Choroid plexus epithelial cell (primary cell): Measurements from ENCODE around the gene CASP2.
A peak's percentile ranks its signal among the peaks of the same experiment; 100 is the strongest.

Experiments
- DNase-seq: peaks from one replicate; pipeline ENCODE4 v3.0.0-alpha.2; 2010; ENCODE audit warnings: low read depth
- H3K4me3 ChIP-seq: 2 replicates; pipeline ENCODE4 v1.5.1; 2011; ENCODE audit warnings: low read depth, mild to moderate bottlenecking, control low read depth, low read length, moderate library complexity
- TF ChIP-seq, protein P1 (sequence below): conservative IDR thresholded peaks from 2 replicates; pipeline ENCODE4 v1.5.1; 2011; ENCODE audit warnings: low read depth, mild to moderate bottlenecking, control low read depth, inconsistent platforms, low read length, moderate library complexity

Gene CASP2

DNA sequence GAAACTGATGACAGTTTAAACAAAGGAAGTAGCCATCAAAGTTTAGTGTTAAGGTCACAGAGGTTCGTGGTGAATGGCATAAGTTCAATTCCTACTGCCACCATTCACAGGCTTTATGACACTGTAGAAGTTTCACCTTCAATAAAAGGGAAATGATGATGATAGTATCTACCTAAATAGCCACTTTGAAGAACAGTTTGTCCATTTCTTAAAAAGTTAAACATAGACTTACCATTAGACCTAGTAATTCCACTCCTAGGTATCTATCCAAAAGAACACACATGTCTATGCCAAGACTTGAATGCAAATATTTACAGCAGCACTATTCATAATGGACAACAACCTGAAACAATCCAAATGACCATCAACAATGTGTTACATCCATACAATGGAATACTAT, 43.8 kb upstream of the CASP2 start:
- TF ChIP-seq, protein P1, sequence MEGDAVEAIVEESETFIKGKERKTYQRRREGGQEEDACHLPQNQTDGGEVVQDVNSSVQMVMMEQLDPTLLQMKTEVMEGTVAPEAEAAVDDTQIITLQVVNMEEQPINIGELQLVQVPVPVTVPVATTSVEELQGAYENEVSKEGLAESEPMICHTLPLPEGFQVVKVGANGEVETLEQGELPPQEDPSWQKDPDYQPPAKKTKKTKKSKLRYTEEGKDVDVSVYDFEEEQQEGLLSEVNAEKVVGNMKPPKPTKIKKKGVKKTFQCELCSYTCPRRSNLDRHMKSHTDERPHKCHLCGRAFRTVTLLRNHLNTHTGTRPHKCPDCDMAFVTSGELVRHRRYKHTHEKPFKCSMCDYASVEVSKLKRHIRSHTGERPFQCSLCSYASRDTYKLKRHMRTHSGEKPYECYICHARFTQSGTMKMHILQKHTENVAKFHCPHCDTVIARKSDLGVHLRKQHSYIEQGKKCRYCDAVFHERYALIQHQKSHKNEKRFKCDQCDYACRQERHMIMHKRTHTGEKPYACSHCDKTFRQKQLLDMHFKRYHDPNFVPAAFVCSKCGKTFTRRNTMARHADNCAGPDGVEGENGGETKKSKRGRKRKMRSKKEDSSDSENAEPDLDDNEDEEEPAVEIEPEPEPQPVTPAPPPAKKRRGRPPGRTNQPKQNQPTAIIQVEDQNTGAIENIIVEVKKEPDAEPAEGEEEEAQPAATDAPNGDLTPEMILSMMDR, result no peak
- H3K4me3 ChIP-seq, result no peak overlapping the region

DNA sequence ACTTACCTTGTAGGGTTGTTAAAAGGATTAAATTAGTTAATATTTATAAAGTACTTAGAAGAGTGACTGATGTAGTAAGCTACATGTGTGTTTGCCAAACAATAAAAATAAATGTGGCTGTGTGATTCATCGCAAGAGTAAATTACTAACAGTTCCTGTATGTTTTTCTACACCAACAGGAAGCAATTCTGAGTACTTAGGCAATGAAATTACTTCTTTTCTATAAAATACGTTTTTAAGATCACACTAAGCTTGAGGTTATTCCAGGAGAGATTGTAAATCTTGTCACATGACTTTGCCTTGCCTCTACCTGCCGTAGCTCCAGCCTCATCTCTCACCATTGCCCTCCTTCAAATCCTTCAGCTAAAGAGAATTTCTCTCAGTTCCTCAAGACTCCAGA, 43.0 kb upstream of the CASP2 start:
- TF ChIP-seq, protein P1, result no peak
- no peak overlapping the region for H3K4me3 ChIP-seq
- DNase-seq, result peak; percentile 57

More for the DNA sequence above, 43.8 kb upstream of the CASP2 start:
- DNase-seq, result no peak

DNA sequence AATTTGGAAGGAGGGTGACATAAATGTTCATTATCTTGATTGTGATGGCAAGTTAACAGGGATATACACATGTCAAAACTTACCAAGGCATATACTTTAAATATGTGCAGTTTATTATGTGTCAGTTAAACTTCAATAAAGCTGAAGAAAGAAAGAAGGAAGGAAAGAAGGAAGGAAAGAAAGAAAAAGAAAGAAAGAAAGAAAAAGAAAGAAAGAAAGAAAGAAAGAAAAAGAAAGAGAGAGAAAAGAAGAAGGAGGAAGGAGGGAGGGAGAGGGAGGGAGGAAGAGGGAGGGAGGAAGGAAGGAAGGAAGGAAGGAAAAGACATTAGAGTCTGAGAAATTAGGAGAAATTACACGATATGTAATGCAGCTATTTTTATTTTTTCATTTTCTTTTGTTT, 40.8 kb upstream of the CASP2 start:
- DNase-seq, result no peak
- TF ChIP-seq, protein P1, result no peak
- H3K4me3 ChIP-seq, result no peak overlapping the region

DNA sequence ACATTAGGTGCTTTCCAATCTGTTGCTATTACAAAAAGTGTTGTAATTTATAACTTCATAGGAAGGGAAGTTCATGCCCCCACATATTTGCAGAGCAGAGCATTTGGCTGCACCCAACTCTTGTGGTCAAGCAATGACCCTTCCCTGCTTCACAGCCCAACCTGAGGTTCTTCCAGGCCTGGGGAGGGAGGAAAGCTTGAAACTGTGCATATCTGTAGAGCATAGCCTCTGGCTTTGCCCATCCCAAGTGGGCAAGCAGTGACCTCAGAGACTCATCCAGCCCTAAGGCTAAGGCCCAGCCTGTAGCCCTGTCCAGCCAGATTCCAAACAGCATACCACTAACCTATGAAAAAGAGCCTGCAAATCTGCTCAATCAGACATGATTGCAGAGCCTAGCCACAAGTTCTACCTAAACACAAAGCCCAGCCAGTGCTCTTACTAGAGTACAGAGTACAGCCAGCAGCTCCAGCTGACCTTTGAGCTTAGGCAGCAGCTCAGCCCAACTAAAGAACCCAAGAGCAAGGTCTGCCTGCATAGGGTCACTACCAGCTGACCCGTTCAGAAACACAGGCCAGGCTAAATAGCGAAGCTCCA, 39.3 kb upstream of the CASP2 start:
- H3K4me3 ChIP-seq, result no peak overlapping the region
- peak; percentile 87 for DNase-seq

DNA sequence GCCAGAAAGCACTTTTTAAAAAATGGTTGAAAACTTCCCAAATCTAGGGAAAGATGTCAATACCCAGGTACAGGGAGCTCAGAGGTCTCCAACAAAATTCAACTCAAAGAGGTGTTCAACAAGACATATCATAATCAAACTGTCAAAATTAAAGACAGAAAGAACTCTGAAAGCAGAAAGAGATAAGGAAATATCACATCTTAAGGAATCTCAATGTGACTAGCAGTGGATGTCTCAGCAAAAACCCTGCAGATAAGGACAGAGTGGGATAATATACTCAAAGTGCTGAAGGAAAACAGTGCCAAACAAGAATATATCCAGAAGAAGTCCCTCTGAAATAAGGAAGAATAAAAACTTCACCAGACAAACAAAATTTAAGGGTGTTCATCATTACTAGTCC, 38.0 kb upstream of the CASP2 start:
- TF ChIP-seq, protein P1, result no peak
- no peak overlapping the region for H3K4me3 ChIP-seq
- no peak for DNase-seq

More for the DNA sequence above, 39.3 kb upstream of the CASP2 start:
- TF ChIP-seq, protein P1, result no peak

DNA sequence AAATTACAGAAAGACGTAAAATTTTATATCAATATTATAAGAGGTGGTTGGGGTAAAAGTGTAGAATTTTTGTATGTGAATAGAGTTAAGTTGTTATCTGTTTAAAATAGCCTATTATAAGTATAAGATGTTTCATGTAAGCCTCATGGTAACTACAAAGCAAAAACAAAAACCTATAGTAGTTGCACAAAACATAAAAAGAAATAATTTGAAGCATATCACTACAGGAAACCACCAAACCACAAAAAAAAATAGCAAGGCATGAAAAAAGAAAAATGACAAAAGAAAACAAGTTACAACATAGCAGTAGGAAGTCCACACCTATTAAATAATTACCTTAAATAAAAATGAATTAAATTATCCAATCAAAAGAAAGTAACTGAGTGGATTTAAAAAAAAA, 37.3 kb upstream of the CASP2 start:
- peak; percentile 50 for DNase-seq
- TF ChIP-seq, protein P1, result no peak
- no peak overlapping the region for H3K4me3 ChIP-seq

DNA sequence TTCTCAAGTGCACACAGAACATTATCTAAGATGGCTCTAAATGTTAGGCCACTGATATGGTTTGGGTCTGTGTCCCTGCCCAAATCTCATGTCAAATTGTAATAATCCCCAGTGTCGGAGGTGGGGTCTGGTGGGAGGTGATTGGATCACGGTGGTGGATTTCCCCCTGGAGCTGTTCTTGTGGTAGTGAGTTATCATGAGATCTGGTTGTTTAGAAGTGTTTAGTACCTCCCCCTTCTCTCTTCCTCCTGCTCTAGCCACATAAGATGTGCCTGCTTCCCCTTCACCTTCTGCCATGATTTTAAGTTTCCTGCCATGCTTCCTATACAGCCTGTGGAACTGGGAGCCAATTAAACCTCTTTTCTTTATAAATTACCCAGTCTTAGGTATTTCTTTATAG, 36.1 kb upstream of the CASP2 start:
- TF ChIP-seq, protein P1, result no peak
- DNase-seq, result no peak

More for the DNA sequence above, 36.1 kb upstream of the CASP2 start:
- H3K4me3 ChIP-seq, result no peak overlapping the region
